Endothelial cell of umbilical vein (primary cell): Measurements from ENCODE around the gene PARD3B.

ENCODE experiments used
- CTCF ChIP-seq, 2 donors: IDR thresholded peaks; 1 replicate in 1 of 2; 2 replicates in 1 of 2; pipeline ENCODE4 v1.5.1; 2011; ENCODE audit warnings: low read length in 2 of 2, mild to moderate bottlenecking in 2 of 2, moderate library complexity in 2 of 2, control low read depth in 1 of 2, inconsistent platforms in 1 of 2, low read depth in 1 of 2; ENCODE audit not compliant: insufficient read depth in 1 of 2; ENCODE audit errors: extremely low read depth in 1 of 2
- EZH2 ChIP-seq: IDR thresholded peaks from 2 replicates; pipeline ENCODE4 v1.6.1; 2012; ENCODE audit warnings: borderline replicate concordance, low read depth, mild to moderate bottlenecking, moderate library complexity, low read length, inconsistent platforms; ENCODE audit not compliant: severe bottlenecking
- GATA2 ChIP-seq: IDR thresholded peaks from 2 replicates; pipeline ENCODE4 v1.7.0; 2011; ENCODE audit warnings: low read depth, mild to moderate bottlenecking, moderate library complexity, mixed read lengths, low read length; ENCODE audit not compliant: insufficient read length, insufficient read depth
- MYC ChIP-seq: IDR thresholded peaks from one replicate; pipeline ENCODE4 v1.6.1; 2011; ENCODE audit warnings: mild to moderate bottlenecking, low read depth, low read length
- POLR2A ChIP-seq: IDR thresholded peaks from 2 replicates; pipeline ENCODE4 v1.6.1; 2012; ENCODE audit warnings: low read depth, mild to moderate bottlenecking, control low read depth, low read length
- POLR2AphosphoS5 ChIP-seq: IDR thresholded peaks from 2 replicates; pipeline ENCODE4 v1.6.1; 2012; ENCODE audit warnings: low read depth, mild to moderate bottlenecking, control low read depth, low read length, moderate library complexity; ENCODE audit not compliant: insufficient read depth
- TF ChIP-seq, protein P1 (sequence below): IDR thresholded peaks from 2 replicates; pipeline ENCODE4 v1.6.1; 2011; ENCODE audit not compliant: insufficient read depth, insufficient read length

DNA sequence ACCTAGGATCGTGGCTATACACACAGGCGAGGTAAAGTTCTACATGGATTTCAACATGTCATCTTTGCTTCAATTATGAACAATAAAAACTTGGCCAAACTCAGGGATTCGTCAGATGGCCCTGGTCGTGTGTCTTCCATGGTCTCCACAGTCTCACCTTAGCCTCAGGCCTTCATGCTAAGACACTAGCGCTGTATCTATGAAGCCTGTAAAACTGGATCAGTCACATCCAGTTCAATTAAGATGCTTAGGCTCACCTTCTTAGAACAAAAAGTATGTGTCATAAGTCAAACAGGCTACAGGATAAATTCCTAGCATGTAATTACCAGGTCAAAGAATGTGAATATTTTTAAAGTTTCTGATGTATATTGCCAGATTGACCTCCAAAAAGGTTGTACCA, 1023.3 kb downstream of the PARD3B start:
- TF ChIP-seq CTCF (IDR thresholded peaks at IDR 0.05; ENCODE audit: extremely low read depth in 1 of 2, insufficient read depth in 1 of 2, low read depth in 1 of 2, low read length in 2 of 2) = no peak
- TF ChIP-seq POLR2A = no peak
- TF ChIP-seq MYC = no peak
- no peak for TF ChIP-seq POLR2AphosphoS5
- TF ChIP-seq, protein P1, sequence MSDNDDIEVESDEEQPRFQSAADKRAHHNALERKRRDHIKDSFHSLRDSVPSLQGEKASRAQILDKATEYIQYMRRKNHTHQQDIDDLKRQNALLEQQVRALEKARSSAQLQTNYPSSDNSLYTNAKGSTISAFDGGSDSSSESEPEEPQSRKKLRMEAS = no peak
- TF ChIP-seq EZH2 = no peak
- TF ChIP-seq GATA2 = no peak
